Mesenchymal stem cell (in vitro differentiated cells and primary cell): ENCODE results near the gene KLF16.
A peak's percentile ranks its signal among the peaks of the same experiment; 100 is the strongest.

Experiments
- DNase-seq: peaks from one replicate; pipeline ENCODE4 v3.0.0-alpha.2; 2013
- H2AFZ ChIP-seq: one replicate; pipeline ENCODE4 v1.6.1; 2013; ENCODE audit warnings: low read depth, mild to moderate bottlenecking, control low read depth, inconsistent platforms, low read length, moderate library complexity
- H2AK5ac ChIP-seq: 2 replicates; pipeline ENCODE4 v1.6.1; 2013; ENCODE audit warnings: low read length, moderate library complexity, mild to moderate bottlenecking, inconsistent platforms; ENCODE audit not compliant: severe bottlenecking
- H2BK120ac ChIP-seq: one replicate; pipeline ENCODE4 v1.6.1; 2013; ENCODE audit warnings: low read depth, mild to moderate bottlenecking, inconsistent platforms, low read length, moderate library complexity
- H2BK12ac ChIP-seq, 2 experiments: one replicate each; pipeline ENCODE4 v1.6.1; 2013; ENCODE audit warnings: inconsistent platforms in 2 of 2, low read length in 2 of 2, mild to moderate bottlenecking in 2 of 2, moderate library complexity in 2 of 2, control low read depth in 1 of 2
- H2BK15ac ChIP-seq: one replicate; pipeline ENCODE4 v1.6.1; 2013; ENCODE audit warnings: mild to moderate bottlenecking, low read depth, inconsistent platforms; ENCODE audit not compliant: poor library complexity, severe bottlenecking
- H2BK5ac ChIP-seq: 2 replicates; pipeline ENCODE4 v1.6.1; 2013; ENCODE audit warnings: low read depth, mild to moderate bottlenecking, low read length, control low read depth, inconsistent platforms; ENCODE audit not compliant: poor library complexity, severe bottlenecking
- H3K14ac ChIP-seq, 2 experiments: one replicate each; pipeline ENCODE4 v1.6.1; 2013; ENCODE audit warnings: inconsistent platforms in 2 of 2, low read length in 2 of 2, control low read depth in 1 of 2, mild to moderate bottlenecking in 1 of 2, moderate library complexity in 1 of 2
- H3K18ac ChIP-seq, 2 experiments: one replicate each; pipeline ENCODE4 v1.6.1; 2013; ENCODE audit warnings: inconsistent platforms in 2 of 2, low read length in 2 of 2, control low read depth in 1 of 2, low read depth in 1 of 2, mild to moderate bottlenecking in 1 of 2
- H3K23ac ChIP-seq, 2 experiments: one replicate each; pipeline ENCODE4 v1.6.1; 2013; ENCODE audit warnings: inconsistent platforms in 2 of 2, low read length in 2 of 2, mild to moderate bottlenecking in 2 of 2, moderate library complexity in 2 of 2, control low read depth in 1 of 2
- H3K27ac ChIP-seq: 2 replicates; pipeline ENCODE4 v1.5.1; 2013; ENCODE audit warnings: mild to moderate bottlenecking, moderate library complexity, low read length, control low read depth, inconsistent platforms; ENCODE audit not compliant: poor library complexity, severe bottlenecking
- H3K27me3 ChIP-seq, 2 experiments: 2 replicates each; pipeline versions ENCODE4 v1.6.1 to v1.7.0; 2013; ENCODE audit warnings: low read length in 2 of 2, mild to moderate bottlenecking in 2 of 2, moderate library complexity in 2 of 2, control low read depth in 1 of 2, inconsistent platforms in 1 of 2; ENCODE audit not compliant: control insufficient read depth in 1 of 2, insufficient read depth in 1 of 2
- H3K36me3 ChIP-seq, 2 experiments: 2 replicates each; pipeline versions ENCODE4 v1.6.1 to v1.7.0; 2013; ENCODE audit warnings: low read length in 2 of 2, control low read depth in 1 of 2, inconsistent platforms in 1 of 2, low read depth in 1 of 2, mild to moderate bottlenecking in 1 of 2; ENCODE audit not compliant: insufficient read depth in 2 of 2, control insufficient read depth in 1 of 2
- H3K4ac ChIP-seq, 2 experiments: one replicate each; pipeline ENCODE4 v1.6.1; 2013; ENCODE audit warnings: inconsistent platforms in 2 of 2, low read length in 2 of 2, mild to moderate bottlenecking in 2 of 2, moderate library complexity in 2 of 2, control low read depth in 1 of 2, low read depth in 1 of 2
- H3K4me1 ChIP-seq: 2 replicates; pipeline ENCODE4 v1.6.1; 2013; ENCODE audit warnings: low read depth, low read length, control low read depth; ENCODE audit not compliant: control insufficient read depth, insufficient read depth
- H3K4me2 ChIP-seq: 2 replicates; pipeline ENCODE4 v1.6.1; 2013; ENCODE audit warnings: low read length, mild to moderate bottlenecking, inconsistent platforms; ENCODE audit not compliant: poor library complexity, severe bottlenecking
- H3K4me3 ChIP-seq, 2 experiments: 2 replicates each; pipeline versions ENCODE4 v1.5.1 to v1.7.0; 2013; ENCODE audit warnings: low read length in 2 of 2, mild to moderate bottlenecking in 2 of 2, control low read depth in 1 of 2, low read depth in 1 of 2; ENCODE audit not compliant: insufficient read depth in 1 of 2
- H3K79me1 ChIP-seq: replicated peaks from 2 replicates; pipeline ENCODE4 v1.6.1; 2013; ENCODE audit warnings: mild to moderate bottlenecking, control low read depth, low read length, inconsistent platforms; ENCODE audit not compliant: poor library complexity, severe bottlenecking
- H3K9ac ChIP-seq: 2 replicates; pipeline ENCODE4 v1.7.0; 2013; ENCODE audit warnings: mild to moderate bottlenecking, low read length, moderate library complexity
- H3K9me3 ChIP-seq: 2 replicates; pipeline ENCODE4 v1.7.0; 2013; ENCODE audit warnings: mild to moderate bottlenecking, low read length; ENCODE audit not compliant: control insufficient read depth
- H4K8ac ChIP-seq: one replicate; pipeline ENCODE4 v1.6.1; 2013; ENCODE audit warnings: inconsistent platforms, mild to moderate bottlenecking, low read length, moderate library complexity
- H4K91ac ChIP-seq: one replicate; pipeline ENCODE4 v1.6.1; 2013; ENCODE audit warnings: mild to moderate bottlenecking, low read length, inconsistent platforms
- WGBS: methylation state at CpG from one replicate; pipeline ENCODE4 v1.1.7; 2013; ENCODE audit warnings: mixed read lengths; 5-methylcytosine and 5-hydroxymethylcytosine counted together

Gene KLF16

GRCh38 chr19:1906985-1907562 lies 43.7 kb upstream of the KLF16 start:
- WGBS, result 99% methylated on average over 10 of the region's 10 CpGs

DNA sequence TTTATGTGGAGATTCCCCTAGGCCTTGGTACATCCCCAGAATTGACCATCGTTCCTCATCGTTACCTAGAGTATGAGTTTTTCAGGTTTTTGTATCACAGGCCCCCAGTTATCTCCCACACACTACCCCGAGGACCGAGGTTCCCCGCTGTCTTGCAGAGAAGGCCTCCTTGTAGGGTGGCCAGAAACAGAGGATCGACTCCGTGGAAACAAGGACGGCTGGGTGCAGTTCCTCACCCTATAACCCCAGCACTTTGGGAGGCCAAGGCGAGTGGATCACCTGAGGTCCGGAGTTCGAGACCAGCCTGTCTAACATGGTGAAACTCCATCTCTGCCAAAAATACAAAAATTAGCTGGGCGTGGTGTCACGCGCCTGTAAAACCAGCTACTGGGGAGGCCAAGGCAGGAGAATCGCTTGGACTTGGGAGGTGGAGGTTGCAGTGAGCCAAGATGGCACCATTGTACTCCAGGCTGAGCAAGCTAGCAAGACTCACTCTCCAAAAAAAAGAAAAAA lies 42.5 kb upstream of the KLF16 start:
- Histone ChIP-seq H3K4me1 (peaks cover 34% of the 10 kb centered on the region), H3K27ac (peak overlapping the region; percentile 38), H3K79me1 (no peaks in the 10 kb centered on the region), H2BK120ac (no peak overlapping the region), H3K23ac (no peak overlapping the region), H3K9ac (peak overlapping the region; percentile 90), H3K36me3 (peaks cover 0 to 27% of the 10 kb centered on the region in 2 experiments), H4K8ac (no peak overlapping the region), H2BK5ac (no peak overlapping the region), H2AFZ (no peak overlapping the region), H3K9me3 (no peaks in the 10 kb centered on the region), H3K18ac (peak overlapping the region; percentile 8 to 89), H2BK12ac (no peak overlapping the region), H3K14ac (peak overlapping the region in 1 of 2 experiments; percentile 30), H3K4me3 (peak overlapping the region; percentile 79 to 80), H2BK15ac (no peak overlapping the region), H2AK5ac (peak overlapping the region; percentile 42), H4K91ac (no peak overlapping the region), H3K4me2 (peak overlapping the region; percentile 61), H3K4ac (peak overlapping the region; percentile 2 to 83), H3K27me3 (no peaks in the 10 kb centered on the region)
- DNase-seq, result no peak
- WGBS, result 83% methylated on average over 14 of the region's 15 CpGs

More at GRCh38 chr19:1906985-1907562, 43.7 kb upstream of the KLF16 start:
- no peak overlapping the region for H3K4me3 ChIP-seq
- H2AK5ac ChIP-seq, result no peak overlapping the region
- no peak overlapping the region for H3K27ac ChIP-seq
- H3K27me3 ChIP-seq, result no peaks in the 10 kb centered on the region
- no peak overlapping the region for H3K4ac ChIP-seq
- no peak overlapping the region for H3K9ac ChIP-seq
- H3K4me1 ChIP-seq, result peaks cover 34% of the 10 kb centered on the region
- H4K91ac ChIP-seq, result no peak overlapping the region
- no peak overlapping the region for H2BK120ac ChIP-seq
- H3K36me3 ChIP-seq, result peaks cover 0 to 31% of the 10 kb centered on the region in 2 experiments
- H2BK12ac ChIP-seq, result no peak overlapping the region
- H2BK15ac ChIP-seq, result no peak overlapping the region
- H3K4me2 ChIP-seq, result no peak overlapping the region
- no peak overlapping the region for H4K8ac ChIP-seq
- DNase-seq, result no peak
- peaks cover 1% of the 10 kb centered on the region for H3K79me1 ChIP-seq
- no peak overlapping the region for H2AFZ ChIP-seq
- H3K14ac ChIP-seq, result no peak overlapping the region
- no peak overlapping the region for H3K23ac ChIP-seq
- H3K18ac ChIP-seq, result no peak overlapping the region
- no peak overlapping the region for H2BK5ac ChIP-seq
- no peaks in the 10 kb centered on the region for H3K9me3 ChIP-seq

DNA sequence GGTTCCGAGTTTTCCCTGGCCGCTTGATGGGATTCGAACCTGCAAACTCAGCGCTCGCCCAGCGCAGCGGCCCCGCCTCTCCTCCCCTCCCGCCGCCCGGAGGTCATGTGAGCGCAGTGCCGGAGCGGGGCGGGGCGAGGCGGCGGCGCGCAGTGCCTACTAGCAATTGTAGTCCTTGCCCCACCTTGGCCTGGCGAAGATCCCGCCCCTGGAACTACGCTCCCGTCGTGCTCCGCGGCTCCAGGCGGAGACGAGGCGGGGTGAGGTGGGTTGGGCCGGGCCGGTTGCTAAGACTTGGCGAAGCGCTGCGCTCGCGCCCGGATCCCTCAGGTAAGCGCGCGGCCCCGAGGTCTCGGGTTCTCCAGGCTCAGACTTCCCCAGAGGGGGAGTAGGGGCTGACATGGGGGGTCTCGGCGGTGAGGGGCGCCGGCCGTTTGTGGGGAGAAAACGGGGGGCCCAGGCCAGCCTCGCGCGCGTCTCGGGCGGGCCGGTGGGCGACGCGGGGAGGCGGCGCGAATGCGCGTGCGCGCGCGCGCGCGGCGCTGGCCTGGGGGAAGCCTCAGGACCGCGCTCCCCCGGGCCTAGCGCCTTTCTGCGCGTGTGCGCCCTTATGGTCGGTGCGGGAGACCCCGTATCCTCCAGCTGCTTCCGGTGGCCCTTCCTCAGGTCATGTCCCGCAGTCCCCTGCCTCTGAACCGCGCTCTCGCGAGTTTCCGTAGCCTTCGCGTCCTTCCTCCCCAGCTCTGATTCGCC lies 41.9 kb upstream of the KLF16 start, which contains the start of the genes ADAT3 and SCAMP4:
TSS of gene ADAT3 (plus strand) at position 290 of the 753 bp plus-strand sequence. CDS start 6,649 bp downstream, outside the sequence.
TSS of gene SCAMP4 (plus strand) at position 290 of the 753 bp plus-strand sequence. CDS start 9,621 bp downstream, outside the sequence.
- Histone ChIP-seq H3K4me1 (peaks cover 34% of the 10 kb centered on the region), H4K8ac (peak within 1 kb of the TSS; percentile 95), H3K14ac (peak within 1 kb of the TSS in 1 of 2 experiments; percentile 30), H3K23ac (no peak within 1 kb of the TSS), H2AFZ (peak within 1 kb of the TSS; percentile 1), H3K4me3 (peak within 1 kb of the TSS; percentile 79 to 80), H2BK5ac (no peak within 1 kb of the TSS), H3K27ac (peak within 1 kb of the TSS; percentile 60), H4K91ac (peak within 1 kb of the TSS; percentile 87), H3K4ac (peak within 1 kb of the TSS; percentile 83 to 91), H3K9me3 (no peaks in the 10 kb centered on the region), H3K18ac (peak within 1 kb of the TSS; percentile 89 to 97), H2BK120ac (peak within 1 kb of the TSS; percentile 99), H3K27me3 (no peaks in the 10 kb centered on the region), H3K79me1 (no peaks in the 10 kb centered on the region), H2BK12ac (peak within 1 kb of the TSS; percentile 43 to 69), H3K36me3 (peaks cover 0 to 27% of the 10 kb centered on the region in 2 experiments), H3K4me2 (peak within 1 kb of the TSS; percentile 61), H3K9ac (peak within 1 kb of the TSS; percentile 90), H2BK15ac (peak within 1 kb of the TSS; percentile 85), H2AK5ac (peak within 1 kb of the TSS; percentile 66)
- WGBS, result 1% methylated on average over 46 of the region's 92 CpGs
- DNase-seq, result peak; percentile 99

- peaks cover 29% of the 10 kb centered on the region for H3K4me1 ChIP-seq
- H4K8ac ChIP-seq, result peak overlapping the region; percentile 93
- H2AK5ac ChIP-seq, result peak overlapping the region; percentile 66
- no peaks in the 10 kb centered on the region for H3K27me3 ChIP-seq
- H3K18ac ChIP-seq, result peak overlapping the region; percentile 69 to 85
- peak overlapping the region; percentile 30 for H2BK15ac ChIP-seq
- no peak overlapping the region for H2BK5ac ChIP-seq
- peak overlapping the region; percentile 90 for H3K9ac ChIP-seq
- H3K36me3 ChIP-seq, result peaks cover 0 to 22% of the 10 kb centered on the region in 2 experiments
- H3K79me1 ChIP-seq, result no peaks in the 10 kb centered on the region
- H2BK12ac ChIP-seq, result peak overlapping the region in 1 of 2 experiments; percentile 69
- H2BK120ac ChIP-seq, result no peak overlapping the region
- peak overlapping the region; percentile 45 for H3K4me2 ChIP-seq
- H3K9me3 ChIP-seq, result no peaks in the 10 kb centered on the region
- no peak overlapping the region for H3K14ac ChIP-seq
- peak overlapping the region; percentile 62 to 80 for H3K4ac ChIP-seq
- no peak overlapping the region for H3K23ac ChIP-seq
- H2AFZ ChIP-seq, result peak overlapping the region; percentile 1
- peak overlapping the region in 1 of 2 experiments; percentile 79 for H3K4me3 ChIP-seq
- peak overlapping the region; percentile 87 for H4K91ac ChIP-seq
- WGBS, result 49% methylated on average over 8 of the region's 8 CpGs
- no peak for DNase-seq
- H3K27ac ChIP-seq, result no peak overlapping the region
These were observed 41.4 kb upstream of the KLF16 start for GRCh38 chr19:1904860-1905109.
